RWPE1 (cell line): ENCODE results near the gene RICTOR.

Experiments used
- CTCF ChIA-PET: fragments of 350-600 bp; sonication (Branson Sonifier 250); formaldehyde crosslinking; extraction: SDS; loops from one replicate; lab custom pipeline; 2021; lab: Yijun Ruan, JAX
- POLR2A ChIA-PET: fragments of 400-600 bp; formaldehyde crosslinking; extraction: SDS; loops from one replicate; lab custom pipeline; 2020; ENCODE audit warnings: antibody characterized with exemption; ENCODE audit not compliant: low non-redundant PET; lab: Yijun Ruan, JAX
- DNase-seq: peaks from one replicate; pipeline ENCODE4 v3.0.0; 2012; ENCODE audit warnings: low spot score
- H3K27ac ChIP-seq: fragments of 450-650 bp; 2 replicates; pipeline ENCODE4 v1.5.1; 2017
- TF ChIP-seq, protein P1 (sequence below): fragments of 450-650 bp; conservative IDR thresholded peaks from 2 replicates; pipeline ENCODE4 v1.5.1; 2017; ENCODE audit warnings: low read depth, mild to moderate bottlenecking

RICTOR gene

DNA sequence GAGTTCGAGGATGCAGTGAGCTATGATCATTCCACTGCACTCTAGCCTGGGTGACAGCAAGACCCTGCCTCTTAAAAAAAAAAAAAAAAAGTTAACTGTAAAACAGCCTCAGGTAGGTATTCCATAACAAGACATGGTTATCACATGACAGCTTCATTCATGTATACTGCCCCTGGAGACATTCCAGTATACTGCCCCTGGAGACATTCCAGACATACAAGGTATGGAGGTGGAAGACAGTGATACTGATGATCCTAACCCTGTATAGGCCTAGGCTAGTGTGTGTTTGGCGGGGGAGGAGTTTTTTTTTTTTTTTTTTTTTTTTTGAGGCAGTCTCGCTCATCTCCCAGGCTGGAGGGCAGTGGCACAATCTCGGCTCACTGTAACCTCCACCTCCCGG is 105.5 kb downstream of the RICTOR start:
- TF ChIP-seq, protein P1, sequence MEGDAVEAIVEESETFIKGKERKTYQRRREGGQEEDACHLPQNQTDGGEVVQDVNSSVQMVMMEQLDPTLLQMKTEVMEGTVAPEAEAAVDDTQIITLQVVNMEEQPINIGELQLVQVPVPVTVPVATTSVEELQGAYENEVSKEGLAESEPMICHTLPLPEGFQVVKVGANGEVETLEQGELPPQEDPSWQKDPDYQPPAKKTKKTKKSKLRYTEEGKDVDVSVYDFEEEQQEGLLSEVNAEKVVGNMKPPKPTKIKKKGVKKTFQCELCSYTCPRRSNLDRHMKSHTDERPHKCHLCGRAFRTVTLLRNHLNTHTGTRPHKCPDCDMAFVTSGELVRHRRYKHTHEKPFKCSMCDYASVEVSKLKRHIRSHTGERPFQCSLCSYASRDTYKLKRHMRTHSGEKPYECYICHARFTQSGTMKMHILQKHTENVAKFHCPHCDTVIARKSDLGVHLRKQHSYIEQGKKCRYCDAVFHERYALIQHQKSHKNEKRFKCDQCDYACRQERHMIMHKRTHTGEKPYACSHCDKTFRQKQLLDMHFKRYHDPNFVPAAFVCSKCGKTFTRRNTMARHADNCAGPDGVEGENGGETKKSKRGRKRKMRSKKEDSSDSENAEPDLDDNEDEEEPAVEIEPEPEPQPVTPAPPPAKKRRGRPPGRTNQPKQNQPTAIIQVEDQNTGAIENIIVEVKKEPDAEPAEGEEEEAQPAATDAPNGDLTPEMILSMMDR: no peak
- no peak for DNase-seq
- ChIA-PET POLR2A (no interaction called here), CTCF (interaction anchor here (0.6 kb wide), 1 partner anchor 16 kb away, joined by 4 read pairs; no protein-coding TSS in a partner anchor)
- H3K27ac ChIP-seq: no peak overlapping the region

DNA sequence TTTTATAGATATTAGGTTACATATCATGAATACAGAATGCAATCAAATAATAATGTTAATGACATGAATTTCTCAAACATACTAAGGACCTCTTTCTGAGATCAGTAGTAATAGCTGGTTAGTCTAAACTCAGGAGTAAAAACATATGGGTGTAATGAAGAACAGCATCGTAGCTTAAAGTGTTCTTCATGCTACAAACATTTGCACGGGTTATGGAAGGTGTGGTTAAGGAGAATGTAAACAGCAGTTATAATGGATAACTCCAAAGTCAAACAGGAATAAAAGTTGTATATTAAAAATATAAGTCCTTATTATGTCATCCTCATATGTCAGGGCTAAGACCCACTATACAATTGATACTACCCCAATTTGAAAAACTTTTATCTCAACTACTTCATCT is 112.5 kb downstream of the RICTOR start:
- no peak for DNase-seq
- POLR2A ChIA-PET: no interaction called here
- H3K27ac ChIP-seq: no peak overlapping the region
- CTCF ChIA-PET: no interaction called here
- TF ChIP-seq, protein P1: no peak

DNA sequence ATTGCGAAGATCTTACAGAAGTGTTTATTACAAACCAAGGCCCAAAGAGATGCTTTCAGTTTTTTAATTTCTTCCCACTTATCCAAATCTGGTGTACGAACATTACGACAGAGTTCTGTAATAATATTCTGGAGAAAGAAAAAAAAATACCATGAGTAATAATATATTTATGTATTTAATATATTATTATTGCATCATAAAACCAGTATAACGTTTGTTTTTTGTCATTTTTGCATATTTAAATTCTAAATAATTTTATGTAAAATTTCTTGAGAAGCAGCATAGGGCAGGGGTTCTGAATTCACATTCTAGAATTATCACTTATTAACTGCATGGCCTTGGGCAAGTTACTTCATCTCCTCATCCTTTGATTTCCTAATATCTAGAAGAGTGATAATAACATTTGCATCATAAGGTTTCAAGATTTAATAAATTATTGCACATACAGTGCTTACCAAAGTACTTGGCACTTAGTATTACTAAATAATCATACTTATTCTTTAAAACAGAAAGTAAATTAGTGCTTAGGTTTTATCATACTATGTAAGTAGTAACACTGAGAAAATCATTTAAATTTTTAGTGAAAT is 120.7 kb downstream of the RICTOR start:
- TF ChIP-seq, protein P1: no peak
- ChIA-PET CTCF (no interaction called here), POLR2A (no interaction called here)
- H3K27ac ChIP-seq: no peak overlapping the region
- DNase-seq: no peak

DNA sequence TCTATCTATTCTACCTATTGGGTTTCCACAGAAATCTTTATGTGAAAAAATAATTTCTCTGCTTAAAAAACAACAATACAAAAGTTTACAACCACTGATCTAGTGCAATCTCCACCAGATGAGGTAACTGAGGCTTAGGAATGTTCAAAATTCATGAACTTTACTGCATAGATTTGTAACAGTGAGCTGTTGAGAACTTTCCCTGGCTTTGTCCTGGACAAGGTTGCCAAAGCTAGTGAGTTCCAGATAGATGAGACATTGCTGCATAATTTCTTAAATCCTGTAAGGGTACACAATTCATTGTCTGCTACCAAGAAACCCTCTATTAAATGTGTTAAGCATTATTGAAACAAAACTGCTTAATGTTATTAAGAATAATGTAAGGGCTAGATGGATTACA is 125.7 kb downstream of the RICTOR start:
- CTCF ChIA-PET: interaction anchor here (0.9 kb wide), 1 partner anchor 138 kb away, joined by 3 read pairs; no protein-coding TSS in a partner anchor
- TF ChIP-seq, protein P1: no peak

DNA sequence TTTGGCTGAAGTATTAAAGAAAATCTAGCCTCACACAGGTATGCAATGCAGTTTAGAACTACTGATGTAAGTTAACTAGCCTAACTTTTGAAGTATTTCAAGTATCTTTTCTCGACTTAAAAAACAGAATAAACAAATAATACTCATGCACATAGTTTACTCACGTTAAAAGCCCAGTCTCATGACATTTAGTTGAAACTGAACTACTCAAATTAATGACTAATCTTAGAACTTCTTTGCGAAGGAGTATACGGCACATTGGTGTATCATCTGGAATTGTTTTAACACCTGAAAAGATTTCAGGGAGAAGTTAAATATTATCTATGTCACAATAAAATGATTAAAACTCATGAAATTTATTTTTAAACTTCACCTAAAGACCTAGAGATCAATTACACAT is 129.9 kb downstream of the RICTOR start:
- DNase-seq: no peak
- TF ChIP-seq, protein P1: no peak
- ChIA-PET POLR2A (no interaction called here), CTCF (interaction anchor here (0.6 kb wide), 1 partner anchor 22 kb away, joined by 5 read pairs; no protein-coding TSS in a partner anchor)
- no peak overlapping the region for H3K27ac ChIP-seq

More for the DNA sequence above, 125.7 kb downstream of the RICTOR start:
- H3K27ac ChIP-seq: no peak overlapping the region
- DNase-seq: no peak
- POLR2A ChIA-PET: no interaction called here

DNA sequence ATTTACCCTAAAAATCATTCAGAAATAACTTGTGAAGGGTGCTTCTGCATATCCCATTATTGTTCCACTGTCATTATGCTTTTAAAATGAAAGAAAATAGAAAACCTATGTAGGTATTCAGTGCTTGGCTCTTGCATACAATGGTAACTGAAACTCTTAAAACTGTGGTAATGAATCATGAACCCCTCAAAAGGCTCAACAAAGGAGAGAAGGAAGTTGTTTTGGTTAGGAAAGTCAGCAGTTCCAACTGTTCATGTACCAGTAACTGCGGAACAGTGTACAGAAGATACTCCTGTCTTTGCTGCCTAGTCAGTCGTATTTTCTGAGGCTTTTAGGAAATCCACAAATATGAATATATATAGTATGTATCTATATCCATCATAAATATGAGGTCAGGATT is 132.3 kb downstream of the RICTOR start:
- ChIA-PET CTCF (no interaction called here), POLR2A (no interaction called here)

More for the DNA sequence above, 132.3 kb downstream of the RICTOR start:
- DNase-seq: no peak
- no peak overlapping the region for H3K27ac ChIP-seq
- TF ChIP-seq, protein P1: no peak
